Endometrium (tissue), 2 donors: ENCODE measurements around the gene SLX4.

Experiments used
- FAIRE-seq: peaks from 2 replicates; lab custom pipeline; 2012; peaks lifted over from hg19 to GRCh38; lab: Jason Lieb, UNC
- donor health status: control.
- donor health status: control.

Gene SLX4

DNA sequence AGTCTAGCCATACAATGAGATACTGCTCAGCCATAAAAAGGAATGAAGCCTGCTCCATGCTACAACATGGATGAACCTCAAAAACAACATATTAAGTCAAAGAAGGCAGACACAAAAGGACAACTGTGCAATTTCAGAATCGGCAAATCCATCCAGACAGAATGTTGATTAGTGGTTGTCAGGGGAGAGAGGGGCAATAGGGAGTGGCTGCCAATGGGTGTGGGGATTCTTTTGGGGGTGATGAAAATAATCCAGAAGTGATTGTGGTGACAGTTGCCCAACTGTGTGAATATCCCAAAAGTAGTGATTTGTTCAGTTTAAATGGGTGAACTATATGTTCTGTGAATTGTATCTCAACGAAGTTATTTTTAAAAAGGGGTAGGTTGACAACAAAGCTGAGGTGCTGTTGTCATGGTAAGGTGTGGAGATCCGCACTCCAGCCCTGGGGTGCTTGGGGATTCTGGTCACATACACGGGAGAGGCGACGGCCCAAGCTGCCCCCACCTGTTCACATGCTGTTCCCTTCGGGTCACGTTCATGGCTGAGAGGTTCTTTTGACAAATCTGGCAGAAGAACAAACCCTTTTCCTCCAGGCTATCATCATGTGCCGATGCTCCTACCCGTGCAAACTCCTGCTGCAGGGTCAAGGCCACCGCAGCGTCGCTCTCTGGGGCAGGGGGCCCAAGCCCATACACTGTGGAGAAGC, 9.6 kb downstream of the SLX4 start:
- FAIRE-seq, result no peak

GRCh38 chr16:3599922-3600321, 11.5 kb downstream of the SLX4 start:
- no peak for FAIRE-seq

DNA sequence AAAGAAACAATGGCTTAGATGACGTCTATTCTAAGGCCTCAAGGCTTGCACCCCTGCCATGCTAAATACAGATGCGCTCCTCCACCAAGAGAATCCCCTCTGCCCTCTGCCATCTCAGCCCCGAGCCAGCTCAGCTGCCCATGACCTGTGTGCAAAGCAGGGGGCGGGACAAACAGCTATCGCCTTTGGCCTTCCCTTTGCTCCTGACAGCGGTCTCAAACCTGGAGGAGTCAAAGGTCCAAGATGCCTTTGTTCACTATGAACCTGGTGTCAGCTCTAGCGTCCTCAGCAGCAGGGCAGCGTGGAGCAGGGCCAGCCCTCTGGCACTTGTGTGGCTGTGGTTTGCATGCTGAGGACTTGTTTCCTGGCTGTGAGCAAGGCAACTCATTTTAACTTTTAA, 12.3 kb downstream of the SLX4 start:
- FAIRE-seq, result no peak

GRCh38 chr16:3598236-3598635, 13.2 kb downstream of the SLX4 start:
- FAIRE-seq, result no peak

GRCh38 chr16:3597676-3598075, 13.7 kb downstream of the SLX4 start:
- no peak for FAIRE-seq

DNA sequence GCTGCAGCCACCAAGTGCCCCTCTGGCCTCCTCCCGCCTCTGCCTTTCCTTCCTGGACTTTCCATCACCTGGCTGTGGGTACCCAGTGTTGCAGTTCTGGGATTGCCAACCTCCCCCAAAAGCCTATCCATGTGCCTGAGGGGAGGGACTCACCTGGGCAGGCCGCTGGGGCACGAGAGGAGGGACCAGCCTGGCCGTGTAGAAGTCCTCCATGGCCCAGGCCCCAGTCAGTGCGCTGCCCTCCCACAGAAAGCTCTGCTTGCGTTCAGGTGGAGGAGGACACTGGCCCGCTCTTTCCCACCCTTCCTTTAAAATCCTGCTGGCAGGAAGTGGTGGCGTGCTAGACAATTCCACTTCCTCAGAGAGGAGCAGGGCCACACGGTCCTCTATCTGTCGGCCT, 14.2 kb downstream of the SLX4 start:
- no peak for FAIRE-seq

- FAIRE-seq, result no peak
These were observed 15.1 kb downstream of the SLX4 start for GRCh38 chr16:3596101-3596861.

- FAIRE-seq, result no peak
These were observed 15.8 kb downstream of the SLX4 start for GRCh38 chr16:3595521-3596021.

DNA sequence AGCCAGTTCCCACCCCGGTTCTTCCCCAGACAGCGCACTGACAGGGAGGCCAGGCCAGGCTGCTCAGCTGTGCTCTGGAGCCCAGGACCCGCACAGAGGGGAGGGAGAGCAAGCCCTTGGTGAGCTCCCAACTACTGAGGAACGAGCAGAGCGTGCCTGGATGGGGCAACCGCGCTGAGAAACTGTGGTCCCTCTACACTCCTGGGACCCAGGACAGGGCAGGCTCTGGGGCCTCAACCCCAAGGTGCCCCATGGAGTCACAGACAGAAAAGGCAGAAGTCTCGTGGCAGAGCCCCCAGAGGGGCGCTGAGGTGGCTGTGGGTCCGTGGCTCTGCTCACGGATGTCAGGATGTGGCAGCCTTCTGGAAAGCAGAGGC, 16.3 kb downstream of the SLX4 start:
- FAIRE-seq, result no peak

GRCh38 chr16:3594316-3595109, 16.9 kb downstream of the SLX4 start:
- FAIRE-seq, result no peak

GRCh38 chr16:3592559-3592958, 18.8 kb downstream of the SLX4 start:
- FAIRE-seq, result no peak

DNA sequence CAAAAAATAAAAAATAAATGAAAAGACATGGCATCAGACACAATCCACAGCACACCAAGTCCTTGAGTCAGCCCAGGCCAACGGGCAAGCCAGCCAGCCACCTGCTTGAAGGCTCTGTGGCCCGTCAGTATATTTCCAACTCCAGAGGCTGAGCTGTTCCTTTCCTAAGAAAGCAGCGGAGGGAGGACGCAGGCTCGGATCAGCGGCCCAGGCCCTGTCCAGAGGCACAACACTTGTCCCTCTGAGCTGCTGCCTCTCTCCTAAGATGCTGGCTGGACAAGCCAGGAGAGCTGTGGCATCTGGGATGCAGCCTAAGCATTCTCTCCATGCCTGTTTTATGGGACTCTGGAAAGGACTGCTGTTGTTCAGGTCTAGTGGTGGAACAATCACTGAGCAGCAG, 19.4 kb downstream of the SLX4 start:
- no peak for FAIRE-seq

DNA sequence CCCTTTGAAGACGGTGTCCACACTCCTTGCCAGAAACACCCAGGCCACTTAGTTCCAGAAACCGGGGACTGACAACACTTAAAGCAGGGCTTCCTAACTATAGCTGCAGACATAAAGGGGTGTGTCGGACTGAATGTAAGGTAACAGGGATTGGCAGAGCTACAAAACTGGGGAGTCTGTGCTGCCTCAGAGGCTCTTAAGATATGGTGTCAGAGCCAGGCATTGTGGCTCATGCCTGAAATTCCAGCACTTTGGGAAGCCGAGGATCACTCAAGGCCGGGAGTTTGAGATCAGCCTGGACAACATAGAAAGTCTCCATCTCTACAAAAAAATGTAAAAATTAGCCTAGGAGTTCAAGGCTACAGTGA, 20.0 kb downstream of the SLX4 start:
- FAIRE-seq, result no peak

- FAIRE-seq, result no peak
These were observed 20.5 kb downstream of the SLX4 start for GRCh38 chr16:3590736-3591435.

DNA sequence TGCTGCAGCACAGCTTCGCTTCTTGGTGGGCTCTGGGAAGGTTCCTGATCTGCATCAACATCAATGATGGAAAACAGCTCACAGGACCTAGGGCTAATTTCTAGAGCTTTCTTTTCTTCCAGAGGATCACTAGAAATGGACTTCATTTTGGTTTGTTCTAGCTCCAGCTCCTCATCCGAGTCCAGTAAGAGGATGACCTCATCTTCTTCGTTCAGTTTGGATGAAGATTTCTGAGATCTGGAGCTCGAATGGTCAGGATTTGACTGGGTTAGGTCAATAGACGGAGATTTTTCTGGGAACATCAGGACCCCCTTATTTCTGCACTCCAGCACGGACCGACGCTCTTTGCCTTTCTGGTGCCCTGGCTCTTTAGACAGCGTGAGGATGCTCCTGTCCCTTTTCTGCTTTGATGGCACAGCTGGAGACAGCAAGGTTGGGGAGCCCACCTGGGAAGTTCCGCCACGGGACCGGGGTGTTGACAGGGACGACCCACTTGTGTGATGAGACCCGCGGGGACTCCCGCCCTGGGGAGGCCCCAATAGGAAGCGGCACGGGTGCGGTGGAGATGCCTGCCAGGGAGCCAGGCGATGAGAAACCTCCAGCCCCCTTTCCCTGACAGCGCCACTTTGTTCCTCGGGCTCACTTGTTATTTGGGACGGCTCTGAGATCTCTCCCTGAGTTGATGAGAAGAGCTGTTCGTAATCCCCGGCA, 21.3 kb downstream of the SLX4 start:
- no peak for FAIRE-seq

DNA sequence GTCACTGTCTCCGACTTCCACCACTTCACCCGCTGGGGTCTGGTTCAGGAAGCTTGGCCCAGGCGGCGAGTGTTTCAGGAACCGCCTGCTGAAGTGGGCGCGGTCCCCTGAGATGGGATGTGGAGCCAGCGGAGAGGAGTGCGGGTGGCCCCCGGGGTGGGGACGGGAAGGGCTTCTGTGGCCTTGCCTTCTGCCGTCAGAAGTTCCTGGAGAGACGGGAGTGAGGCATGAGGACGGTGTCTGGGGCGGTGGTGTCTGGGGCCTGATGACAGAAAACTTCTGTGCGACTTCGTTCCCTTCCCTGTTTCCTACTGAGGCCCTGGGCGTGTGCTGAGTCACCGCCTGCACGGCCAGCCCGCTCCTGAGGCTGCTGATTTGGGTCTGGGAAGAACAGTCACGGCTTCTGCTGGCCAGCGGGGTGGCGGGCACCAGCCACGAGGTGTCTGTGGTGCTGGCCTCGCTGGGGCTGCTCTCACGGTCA, 21.9 kb downstream of the SLX4 start:
- FAIRE-seq, result no peak

GRCh38 chr16:3589001-3589400, 22.4 kb downstream of the SLX4 start:
- no peak for FAIRE-seq

DNA sequence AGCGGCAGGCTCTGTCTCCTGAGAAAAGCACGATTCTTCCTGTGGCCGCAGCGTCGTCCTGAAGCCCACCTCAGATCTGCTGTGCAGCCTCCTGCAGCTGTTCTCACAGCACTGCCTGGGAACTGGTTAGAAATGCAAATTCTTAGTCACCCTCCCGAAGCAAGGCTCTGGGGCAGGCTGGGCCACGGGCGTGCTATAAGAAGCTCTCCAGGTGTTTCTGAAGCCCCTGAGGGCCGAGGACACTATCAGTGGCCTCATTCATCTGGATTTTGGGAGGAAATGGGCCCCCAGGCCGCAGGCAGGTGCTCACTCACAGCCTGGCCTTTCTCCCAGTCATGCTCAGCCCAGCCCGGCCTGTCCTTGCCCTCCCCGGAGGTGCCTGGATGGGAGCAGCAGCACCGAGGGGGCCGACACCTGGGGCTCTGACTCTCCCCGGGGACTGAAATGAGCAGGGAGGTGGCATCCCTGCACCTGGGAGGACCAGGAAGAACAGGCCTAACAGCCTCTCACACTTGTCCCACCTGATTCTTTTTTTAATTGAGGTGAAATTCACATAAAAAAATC, 23.8 kb downstream of the SLX4 start:
- no peak for FAIRE-seq

GRCh38 chr16:3584412-3584811, 27.0 kb downstream of the SLX4 start:
- no peak for FAIRE-seq

GRCh38 chr16:3583303-3584038, 27.9 kb downstream of the SLX4 start:
- FAIRE-seq, result no peak
